ENCODE data around the gene MYDGF.

MYDGF gene

GRCh38 chr19:4701557-4701956, 31.4 kb upstream of the MYDGF start:
- H3K9ac ChIP-seq (ENCODE audit: low read length): no peak overlapping the region
- no peaks in the 10 kb centered on the region for H3K79me2 ChIP-seq (ENCODE audit: insufficient read depth, low read length)
- H3K4me2 ChIP-seq (ENCODE audit: low read length): no peak overlapping the region
- H3K9me3 ChIP-seq (ENCODE audit: low read length): no peaks in the 10 kb centered on the region
- no peaks in the 10 kb centered on the region for H3K4me1 ChIP-seq (ENCODE audit: insufficient read depth, low read length, severe bottlenecking)
- H3K27me3 ChIP-seq (ENCODE audit: insufficient read depth, low read length): no peaks in the 10 kb centered on the region
- H2AFZ ChIP-seq (ENCODE audit: low read length): no peak overlapping the region
- no peaks in the 10 kb centered on the region for H3F3A ChIP-seq (ENCODE audit: insufficient read depth, low read length)
- peaks cover 63% of the 10 kb centered on the region for H3K36me3 ChIP-seq (ENCODE audit: insufficient read depth, low read length)
- H4K20me1 ChIP-seq (ENCODE audit: insufficient read depth, low read length): no peaks in the 10 kb centered on the region
- TF ChIP-seq CTCF (IDR thresholded peaks at IDR 0.05; ENCODE audit: low read length) (no peak), EZH2 (IDR thresholded peaks at IDR 0.05; ENCODE audit: borderline replicate concordance, low read length) (no peak)
- H3K9me2 ChIP-seq (ENCODE audit: low read depth, low read length): no peaks in the 10 kb centered on the region
- H3K27ac ChIP-seq (ENCODE audit: low read depth, low read length, poor library complexity, severe bottlenecking): no peak overlapping the region
- no peak overlapping the region for H3K4me3 ChIP-seq (ENCODE audit: low read depth, low read length, poor library complexity, severe bottlenecking)

GRCh38 chr19:4700693-4700970, 30.5 kb upstream of the MYDGF start:
- peaks cover 63% of the 10 kb centered on the region for H3K36me3 ChIP-seq (ENCODE audit: insufficient read depth, low read length)

GRCh38 chr19:4699826-4700692, 29.9 kb upstream of the MYDGF start:
- Histone ChIP-seq H3K4me1 (ENCODE audit: insufficient read depth, low read length, severe bottlenecking) (no peaks in the 10 kb centered on the region), H3F3A (ENCODE audit: insufficient read depth, low read length) (no peaks in the 10 kb centered on the region), H2AFZ (ENCODE audit: low read length) (no peak overlapping the region), H3K9me2 (ENCODE audit: low read depth, low read length) (no peaks in the 10 kb centered on the region), H3K27me3 (ENCODE audit: insufficient read depth, low read length) (no peaks in the 10 kb centered on the region), H3K79me2 (ENCODE audit: insufficient read depth, low read length) (no peaks in the 10 kb centered on the region), H3K27ac (ENCODE audit: low read depth, low read length, poor library complexity, severe bottlenecking) (no peak overlapping the region), H3K4me3 (ENCODE audit: low read depth, low read length, poor library complexity, severe bottlenecking) (no peak overlapping the region), H3K9me3 (ENCODE audit: low read length) (no peaks in the 10 kb centered on the region), H3K9ac (ENCODE audit: low read length) (no peak overlapping the region), H3K36me3 (ENCODE audit: insufficient read depth, low read length) (peaks cover 67% of the 10 kb centered on the region), H4K20me1 (ENCODE audit: insufficient read depth, low read length) (no peaks in the 10 kb centered on the region), H3K4me2 (ENCODE audit: low read length) (no peak overlapping the region)
- TF ChIP-seq EZH2 (IDR thresholded peaks at IDR 0.05; ENCODE audit: borderline replicate concordance, low read length) (no peak), CTCF (IDR thresholded peaks at IDR 0.05; ENCODE audit: low read length) (no peak)

More at GRCh38 chr19:4700693-4700970, 30.5 kb upstream of the MYDGF start:
- Histone ChIP-seq H3K9me3 (ENCODE audit: low read length) (no peaks in the 10 kb centered on the region), H3F3A (ENCODE audit: insufficient read depth, low read length) (no peaks in the 10 kb centered on the region), H3K4me2 (ENCODE audit: low read length) (no peak overlapping the region), H3K79me2 (ENCODE audit: insufficient read depth, low read length) (no peaks in the 10 kb centered on the region), H3K9ac (ENCODE audit: low read length) (no peak overlapping the region), H3K4me1 (ENCODE audit: insufficient read depth, low read length, severe bottlenecking) (no peaks in the 10 kb centered on the region), H3K27me3 (ENCODE audit: insufficient read depth, low read length) (no peaks in the 10 kb centered on the region), H3K9me2 (ENCODE audit: low read depth, low read length) (no peaks in the 10 kb centered on the region), H4K20me1 (ENCODE audit: insufficient read depth, low read length) (no peaks in the 10 kb centered on the region), H3K27ac (ENCODE audit: low read depth, low read length, poor library complexity, severe bottlenecking) (no peak overlapping the region), H2AFZ (ENCODE audit: low read length) (no peak overlapping the region), H3K4me3 (ENCODE audit: low read depth, low read length, poor library complexity, severe bottlenecking) (no peak overlapping the region)
- TF ChIP-seq CTCF (IDR thresholded peaks at IDR 0.05; ENCODE audit: low read length) (peak; percentile 10; the same call in 1 of the 2 replicates), EZH2 (IDR thresholded peaks at IDR 0.05; ENCODE audit: borderline replicate concordance, low read length) (no peak)

All from OCI-LY1 (cell line).